ENCODE data around the gene SEMA6B. TPM values are rescaled to one million over a fixed set of nuclear protein-coding genes. Genes with fewer than 3 reads are reported as not detected.

Gene SEMA6B
- total and polyA plus RNA-seq, 2 donors (not counting 3 experiments of a cell fraction or from before 2014, with no cell fraction given): 97.8 to 176 TPM

DNA sequence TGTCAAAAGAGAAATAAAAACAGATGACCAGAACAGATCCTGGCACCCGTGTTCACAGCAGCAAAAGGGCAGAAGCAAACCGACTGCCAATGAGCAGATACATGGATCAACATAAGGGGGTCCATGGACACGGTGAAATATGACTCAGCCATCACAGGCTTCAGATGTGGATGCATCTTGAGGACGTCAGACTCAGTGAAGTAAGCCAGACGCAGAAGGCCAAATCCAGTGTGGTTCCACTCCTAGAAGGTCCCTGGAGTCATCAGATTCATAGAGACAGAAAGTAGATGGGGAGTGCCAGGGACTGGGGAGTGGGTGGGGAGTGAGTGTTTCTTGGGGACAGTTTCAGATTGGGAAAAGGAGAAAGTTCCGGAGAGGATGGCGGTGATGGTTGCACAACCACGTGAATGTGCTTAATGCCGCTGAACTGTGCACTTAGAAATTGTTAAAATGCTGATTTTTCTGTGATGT lies 28.8 kb upstream of the SEMA6B start:
- H3K9me1 ChIP-seq (replicated peaks; ENCODE audit: control insufficient read depth, extremely low read depth, insufficient read depth, low read length): no peaks in the 10 kb centered on the region
- no peak overlapping the region for H3K4me3 ChIP-seq (replicated peaks in 1 of 3; ENCODE audit: insufficient read depth in 1 of 3, low read depth in 1 of 3, low read length in 3 of 3)
- H3K27me3 ChIP-seq (ENCODE audit: control insufficient read depth in 2 of 2, insufficient read depth in 2 of 2, low read length in 2 of 2): peaks cover 0 to 3% of the 10 kb centered on the region in 2 experiments
- H4K20me1 ChIP-seq (replicated peaks; ENCODE audit: control insufficient read depth, extremely low read depth, insufficient read depth, low read length): no peaks in the 10 kb centered on the region
- intact Hi-C loops (cut with micrococcal nuclease) (no loop called here), dilution Hi-C loops (cut with MboI; ENCODE audit: extremely low pct_ligation_motif_present, low sequenced_read_pairs) (no loop called here)
- POLR2A ChIA-PET: no interaction called here
- H3K9me3 ChIP-seq (replicated peaks; ENCODE audit: control insufficient read depth, insufficient read depth, low read length): no peaks in the 10 kb centered on the region
- H3K9ac ChIP-seq (replicated peaks; ENCODE audit: extremely low read depth, insufficient read depth, low read length): no peak overlapping the region
- FAIRE-seq (no peak), DNase-seq (ENCODE audit: low read depth, low spot score) (no peak)
- TF ChIP-seq POLR2AphosphoS5 (IDR thresholded peaks at IDR 0.05; ENCODE audit: insufficient read depth, low read depth, low read length) (no peak), EZH2 (IDR thresholded peaks at IDR 0.05; ENCODE audit: borderline replicate concordance, low read depth, low read length, severe bottlenecking) (no peak), MAX (IDR thresholded peaks at IDR 0.05; ENCODE audit: insufficient read depth, insufficient read length) (no peak), JUN (IDR thresholded peaks at IDR 0.05; ENCODE audit: borderline replicate concordance, insufficient read depth, insufficient read length, low read depth) (no peak), MYC (IDR thresholded peaks at IDR 0.05; ENCODE audit: low read depth, low read length) (no peak), FOS (IDR thresholded peaks at IDR 0.05; ENCODE audit: borderline replicate concordance, insufficient read depth, low read length) (no peak), GATA2 (IDR thresholded peaks at IDR 0.05; ENCODE audit: insufficient read depth, insufficient read length, low read depth, low read length) (no peak), POLR2A (IDR thresholded peaks at IDR 0.05; ENCODE audit: low read depth, low read length) (no peak)
- TF ChIP-seq, protein P1, sequence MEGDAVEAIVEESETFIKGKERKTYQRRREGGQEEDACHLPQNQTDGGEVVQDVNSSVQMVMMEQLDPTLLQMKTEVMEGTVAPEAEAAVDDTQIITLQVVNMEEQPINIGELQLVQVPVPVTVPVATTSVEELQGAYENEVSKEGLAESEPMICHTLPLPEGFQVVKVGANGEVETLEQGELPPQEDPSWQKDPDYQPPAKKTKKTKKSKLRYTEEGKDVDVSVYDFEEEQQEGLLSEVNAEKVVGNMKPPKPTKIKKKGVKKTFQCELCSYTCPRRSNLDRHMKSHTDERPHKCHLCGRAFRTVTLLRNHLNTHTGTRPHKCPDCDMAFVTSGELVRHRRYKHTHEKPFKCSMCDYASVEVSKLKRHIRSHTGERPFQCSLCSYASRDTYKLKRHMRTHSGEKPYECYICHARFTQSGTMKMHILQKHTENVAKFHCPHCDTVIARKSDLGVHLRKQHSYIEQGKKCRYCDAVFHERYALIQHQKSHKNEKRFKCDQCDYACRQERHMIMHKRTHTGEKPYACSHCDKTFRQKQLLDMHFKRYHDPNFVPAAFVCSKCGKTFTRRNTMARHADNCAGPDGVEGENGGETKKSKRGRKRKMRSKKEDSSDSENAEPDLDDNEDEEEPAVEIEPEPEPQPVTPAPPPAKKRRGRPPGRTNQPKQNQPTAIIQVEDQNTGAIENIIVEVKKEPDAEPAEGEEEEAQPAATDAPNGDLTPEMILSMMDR (IDR thresholded peaks at IDR 0.05; ENCODE audit: extremely low read depth in 1 of 2, insufficient read depth in 1 of 2, low read depth in 1 of 2, low read length in 2 of 2): no peak
- H3K79me2 ChIP-seq (ENCODE audit: control insufficient read depth, insufficient read depth, low read length): no peaks in the 10 kb centered on the region
- H3K4me2 ChIP-seq (ENCODE audit: insufficient read depth, low read length): no peak overlapping the region
- CTCF ChIA-PET: interaction anchor here (1.6 to 1.8 kb wide), 4 partner anchors 9 to 46 kb away, joined by 5 to 12 read pairs (median 6); no protein-coding TSS in a partner anchor
- no peak overlapping the region for H2AFZ ChIP-seq (ENCODE audit: low read depth, low read length)
- BruUV-seq (replicated peaks): no TSS peak
- no peaks in the 10 kb centered on the region for H3K36me3 ChIP-seq (ENCODE audit: control insufficient read depth in 2 of 2, extremely low read depth in 1 of 2, insufficient read depth in 2 of 2, low read length in 2 of 2)
- no peak overlapping the region for H3K27ac ChIP-seq (ENCODE audit: insufficient read depth, low read depth, low read length)
- peaks cover 7% of the 10 kb centered on the region for H3K4me1 ChIP-seq (ENCODE audit: control insufficient read depth, extremely low read depth, insufficient read depth, low read length)

Data from endothelial cell of umbilical vein (primary cell).